NCI-H82 treated with DMSO at 0.1 percent for 48 hours (cell line): ENCODE results near the gene DTX3L.

ENCODE experiments used
- DNase-seq: peaks from one replicate; lab custom pipeline; 2025; ENCODE audit not compliant: unreplicated experiment; lab: John Stamatoyannopoulos, UW

DTX3L gene

GRCh38 chr3:122602011-122602710, 38.0 kb downstream of the DTX3L start:
- no peak for DNase-seq

DNA sequence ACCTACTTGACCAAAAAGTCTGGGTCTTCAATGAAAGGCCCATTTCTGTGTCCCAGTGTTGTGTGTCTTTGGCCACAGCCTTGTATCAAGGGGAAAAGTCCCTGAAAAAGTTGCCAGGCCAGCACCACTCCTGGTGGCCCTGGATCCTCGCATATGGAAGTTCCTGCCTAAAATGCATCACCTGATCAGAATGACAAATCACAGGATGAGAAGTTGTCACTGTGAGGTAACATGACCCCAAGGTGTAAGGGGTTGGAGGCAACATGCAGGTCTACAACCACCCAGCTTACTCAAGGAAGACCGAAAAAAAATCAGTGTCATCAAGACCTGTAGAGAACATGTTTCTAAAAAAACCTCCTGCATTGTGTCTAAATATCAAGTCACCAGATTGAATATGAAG, 38.9 kb downstream of the DTX3L start:
- DNase-seq = no peak

- no peak for DNase-seq
Measured at GRCh38 chr3:122606330-122606729, 42.2 kb downstream of the DTX3L start.

- DNase-seq = no peak
Measured at GRCh38 chr3:122608916-122609315, 44.8 kb downstream of the DTX3L start.

DNA sequence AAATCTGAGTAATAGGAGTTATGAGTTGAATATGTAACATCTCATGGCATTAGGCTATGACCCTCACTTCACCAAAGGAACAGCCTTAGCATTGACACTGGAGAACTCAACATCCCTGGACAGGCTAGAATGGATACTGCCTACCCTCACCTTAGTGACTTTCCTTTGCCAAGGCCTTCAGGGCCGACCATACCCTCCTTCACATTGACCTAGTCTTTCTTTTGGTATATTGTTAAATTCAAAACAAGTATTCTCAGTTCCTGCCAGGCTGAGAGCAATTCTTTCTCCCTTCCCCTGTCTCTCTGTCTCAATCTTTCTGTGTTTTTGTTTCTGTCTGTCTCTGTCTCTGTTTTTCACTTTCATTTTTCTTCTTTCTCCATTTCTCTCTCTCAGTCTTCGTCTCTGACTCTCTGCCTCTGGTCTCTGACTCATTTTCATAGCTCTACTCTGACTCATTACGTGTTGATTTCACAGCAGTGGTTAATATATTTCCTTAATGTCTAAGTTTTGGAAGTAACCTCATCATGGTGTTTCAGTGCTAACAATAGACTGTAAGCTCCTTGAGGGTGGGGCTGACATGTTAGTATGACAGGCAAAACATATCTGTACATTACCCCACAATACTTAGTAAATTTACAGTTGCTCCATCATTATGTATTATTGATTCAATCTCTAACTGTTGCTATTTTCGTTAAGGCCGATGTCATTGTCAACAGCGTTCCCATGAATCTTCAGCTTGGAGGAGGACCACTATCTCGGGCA, 45.8 kb downstream of the DTX3L start:
- no peak for DNase-seq

GRCh38 chr3:122612696-122613095, 48.6 kb downstream of the DTX3L start:
- DNase-seq = no peak

DNA sequence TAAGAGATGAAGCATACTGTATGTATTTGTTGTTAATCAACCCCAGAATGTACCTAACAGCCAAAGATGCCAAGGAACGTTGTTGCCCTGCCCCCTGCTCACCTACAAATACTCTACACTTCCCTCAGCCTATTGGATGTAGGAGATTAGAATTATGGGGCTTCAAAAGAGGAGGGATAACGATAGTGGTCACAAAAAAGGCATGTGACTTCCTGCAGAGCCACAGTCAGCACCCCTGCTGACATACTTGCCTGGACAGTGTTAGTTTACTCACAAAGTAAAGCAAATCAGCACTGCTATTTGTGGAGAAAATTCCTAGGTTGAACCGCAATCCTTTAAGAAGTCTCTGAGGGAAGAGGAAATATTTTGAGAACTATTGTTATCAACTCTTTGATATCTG, 51.2 kb downstream of the DTX3L start:
- DNase-seq = no peak

- no peak for DNase-seq
Measured at GRCh38 chr3:122618614-122619013, 54.5 kb downstream of the DTX3L start.

- no peak for DNase-seq
Measured at GRCh38 chr3:122619040-122619439, 54.9 kb downstream of the DTX3L start.

- no peak for DNase-seq
Measured at GRCh38 chr3:122620399-122620798, 56.3 kb downstream of the DTX3L start.

DNA sequence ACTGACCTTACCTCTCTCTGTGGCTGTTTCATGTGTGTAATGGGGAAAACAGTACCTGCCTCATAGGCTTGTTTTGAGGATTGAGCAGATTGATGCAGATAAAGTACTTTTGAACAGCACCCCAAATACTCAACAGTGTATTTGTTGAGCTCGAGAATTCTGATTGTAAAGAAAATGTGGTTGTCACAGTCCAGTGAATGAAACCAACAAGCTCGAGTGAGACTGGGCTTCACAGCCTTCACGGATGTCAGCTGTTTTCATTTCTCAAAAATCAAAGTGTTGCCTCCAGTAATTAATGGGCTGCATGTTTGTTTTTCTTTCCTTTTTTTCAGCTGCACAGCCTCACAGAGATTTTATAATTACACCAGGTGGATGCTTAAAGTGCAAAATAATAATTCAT, 57.0 kb downstream of the DTX3L start:
- DNase-seq = no peak

- DNase-seq = no peak
Measured at GRCh38 chr3:122623031-122623829, 59.1 kb downstream of the DTX3L start.
